ENCODE data around the gene LCN2.

DNA sequence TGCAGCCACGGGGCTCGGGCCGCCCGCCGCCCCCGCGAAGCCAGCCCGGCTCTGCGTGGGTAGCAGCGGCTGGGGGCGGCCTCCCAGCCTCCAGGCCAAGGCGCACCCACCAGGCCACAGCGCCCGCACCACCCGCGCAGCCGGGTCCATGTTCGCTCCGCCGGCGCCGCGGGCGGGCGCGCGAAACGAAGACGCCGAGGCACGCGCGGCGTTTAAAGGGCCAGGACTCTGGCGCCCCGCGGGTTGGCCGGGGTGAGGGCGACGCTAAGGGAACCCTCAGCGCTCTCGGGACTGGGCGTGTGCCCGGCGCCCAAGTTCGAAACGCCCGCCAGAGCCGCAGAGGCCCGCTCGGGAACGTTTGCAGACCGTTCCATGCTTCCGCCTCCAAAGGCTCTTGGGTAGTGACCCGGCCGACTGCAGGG lies 21.7 kb upstream of the LCN2 start, which contains the start of gene PTGES2:
- TF ChIP-seq, protein P1, sequence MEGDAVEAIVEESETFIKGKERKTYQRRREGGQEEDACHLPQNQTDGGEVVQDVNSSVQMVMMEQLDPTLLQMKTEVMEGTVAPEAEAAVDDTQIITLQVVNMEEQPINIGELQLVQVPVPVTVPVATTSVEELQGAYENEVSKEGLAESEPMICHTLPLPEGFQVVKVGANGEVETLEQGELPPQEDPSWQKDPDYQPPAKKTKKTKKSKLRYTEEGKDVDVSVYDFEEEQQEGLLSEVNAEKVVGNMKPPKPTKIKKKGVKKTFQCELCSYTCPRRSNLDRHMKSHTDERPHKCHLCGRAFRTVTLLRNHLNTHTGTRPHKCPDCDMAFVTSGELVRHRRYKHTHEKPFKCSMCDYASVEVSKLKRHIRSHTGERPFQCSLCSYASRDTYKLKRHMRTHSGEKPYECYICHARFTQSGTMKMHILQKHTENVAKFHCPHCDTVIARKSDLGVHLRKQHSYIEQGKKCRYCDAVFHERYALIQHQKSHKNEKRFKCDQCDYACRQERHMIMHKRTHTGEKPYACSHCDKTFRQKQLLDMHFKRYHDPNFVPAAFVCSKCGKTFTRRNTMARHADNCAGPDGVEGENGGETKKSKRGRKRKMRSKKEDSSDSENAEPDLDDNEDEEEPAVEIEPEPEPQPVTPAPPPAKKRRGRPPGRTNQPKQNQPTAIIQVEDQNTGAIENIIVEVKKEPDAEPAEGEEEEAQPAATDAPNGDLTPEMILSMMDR (IDR thresholded peaks at IDR 0.05): no peak
- peak in 1 of 2 donors; percentile 24 for TF ChIP-seq POLR2A (IDR thresholded peaks at IDR 0.05)

All from adrenal gland (tissue), 5 donors.